OCI-LY7 (cell line): ENCODE results near the gene IVD.

Experiments used
- CTCF ChIP-seq: fragments of 200-600 bp; sonication (generic); conservative IDR thresholded peaks from 2 replicates; pipeline ENCODE4 v1.5.1; 2014; ENCODE audit warnings: mild to moderate bottlenecking, antibody characterized with exemption, low read length, moderate library complexity, mixed read lengths
- EZH2phosphoT487 ChIP-seq: fragments of 200-600 bp; sonication (generic); IDR thresholded peaks from 2 replicates; pipeline ENCODE4 v1.6.1; 2018; ENCODE audit warnings: low read depth, borderline replicate concordance, mild to moderate bottlenecking, mixed run types, antibody characterized with exemption, low read length, moderate library complexity, mixed read lengths

DNA sequence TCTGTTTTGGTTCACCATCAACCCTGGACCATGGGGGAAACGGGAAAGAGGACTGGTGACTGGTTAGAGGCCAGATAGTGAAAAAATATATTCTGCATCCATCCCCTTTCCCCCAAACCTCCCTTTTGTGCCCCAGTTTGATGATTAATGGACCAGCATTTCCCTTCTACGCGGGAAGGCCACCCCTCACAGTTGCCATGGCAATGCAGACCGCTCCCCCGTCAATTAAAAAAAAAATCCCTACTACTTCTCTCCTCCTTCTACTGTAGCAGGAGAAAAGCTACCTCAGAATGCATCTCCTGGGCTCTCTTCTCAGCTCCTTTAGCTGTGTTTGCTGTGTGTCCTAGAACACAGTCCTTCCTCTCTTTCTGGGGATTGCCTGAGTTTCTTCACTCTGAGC, 39.1 kb downstream of the IVD start:
- TF ChIP-seq CTCF, result no peak
- no peak for TF ChIP-seq EZH2phosphoT487
